ENCODE data around the gene CNOT1. TPM values are rescaled to one million over a fixed set of nuclear protein-coding genes. Genes with fewer than 3 reads are reported as not detected.
"Not testable (repeated sequence)": the region's sequence is repeated elsewhere in the genome, so short reads cannot be mapped to it uniquely, and the experiment has no call there.

The CNOT1 gene
- total RNA-seq (2014; rRNA removed; shearing (Covaris generic)), result 136 and 153 TPM in 2 replicates
- 100 and 107 TPM in 2 replicates for polyA plus RNA-seq (2015; cell fraction: cytosol; rRNA removed)
- 138 and 139 TPM in 2 replicates for polyA plus RNA-seq (2015; cell fraction: nucleus; rRNA removed)

- peak; percentile 99 for DNase-seq (ENCODE audit: low read depth)
Observed at GRCh38 chr16:58629733-58630640, at the start of gene CNOT1. CNOT1 (minus strand) TSS chr16:58629826; CDS start chr16:58599337, 30,489 bp downstream.

- peak; percentile 35 for DNase-seq (ENCODE audit: low read depth)
Observed at GRCh38 chr16:58678716-58679115, 49.1 kb upstream of the CNOT1 start.

- no peak for DNase-seq (ENCODE audit: low read depth)
Observed at GRCh38 chr16:58678269-58678668, 48.6 kb upstream of the CNOT1 start.

- DNase-seq (ENCODE audit: low read depth), result no peak
Observed at GRCh38 chr16:58670946-58671583, 41.4 kb upstream of the CNOT1 start.

- DNase-seq (ENCODE audit: low read depth), result peak; percentile 40
Observed at GRCh38 chr16:58670177-58670576, 40.6 kb upstream of the CNOT1 start.

- no peak for DNase-seq (ENCODE audit: low read depth)
Observed at GRCh38 chr16:58665200-58665599, 35.6 kb upstream of the CNOT1 start.

- DNase-seq (ENCODE audit: low read depth), result peak; percentile 84
Observed at GRCh38 chr16:58661199-58661830, 31.7 kb upstream of the CNOT1 start.

GRCh38 chr16:58659911-58660310 lies 30.3 kb upstream of the CNOT1 start:
- DNase-seq (ENCODE audit: low read depth), result not testable (repeated sequence)

- DNase-seq (ENCODE audit: low read depth), result no peak
Observed at GRCh38 chr16:58658796-58659211, 29.2 kb upstream of the CNOT1 start.

GRCh38 chr16:58656899-58657298 lies 27.3 kb upstream of the CNOT1 start:
- DNase-seq (ENCODE audit: low read depth), result no peak

- no peak for DNase-seq (ENCODE audit: low read depth)
Observed at GRCh38 chr16:58655215-58655596, 25.6 kb upstream of the CNOT1 start.

- DNase-seq (ENCODE audit: low read depth), result no peak
Observed at GRCh38 chr16:58654560-58655214, 25.1 kb upstream of the CNOT1 start.

GRCh38 chr16:58652741-58653140 lies 23.1 kb upstream of the CNOT1 start:
- DNase-seq (ENCODE audit: low read depth), result no peak

GRCh38 chr16:58651965-58652348 lies 22.3 kb upstream of the CNOT1 start:
- peak; percentile 50 for DNase-seq (ENCODE audit: low read depth)

GRCh38 chr16:58649707-58650106 lies 20.1 kb upstream of the CNOT1 start:
- DNase-seq (ENCODE audit: low read depth), result no peak

- no peak for DNase-seq (ENCODE audit: low read depth)
Observed at GRCh38 chr16:58647107-58647506, 17.5 kb upstream of the CNOT1 start.

GRCh38 chr16:58644765-58645487 lies 15.3 kb upstream of the CNOT1 start:
- DNase-seq (ENCODE audit: low read depth), result no peak

GRCh38 chr16:58644108-58644507 lies 14.5 kb upstream of the CNOT1 start:
- DNase-seq (ENCODE audit: low read depth), result no peak

- DNase-seq (ENCODE audit: low read depth), result no peak
Observed at GRCh38 chr16:58640949-58641348, 11.3 kb upstream of the CNOT1 start.

GRCh38 chr16:58639836-58640235 lies 10.2 kb upstream of the CNOT1 start:
- DNase-seq (ENCODE audit: low read depth), result no peak

- no peak for DNase-seq (ENCODE audit: low read depth)
Observed at GRCh38 chr16:58639230-58639629, 9.6 kb upstream of the CNOT1 start.
